Endothelial cell of umbilical vein (primary cell): ENCODE results near the gene DSCAML1. TPM values are rescaled to one million over a fixed set of nuclear protein-coding genes. Genes with fewer than 3 reads are reported as not detected.

Experiments used
- BruUV-seq: library from RNA; stranded (reverse); fragments of 400-500 nt; replicated peaks from 2 replicates; lab custom pipeline; 2021; lab: Mats Ljungman, UMichigan
- CTCF ChIA-PET: fragments of 300-600, 350-600 bp; sonication (Branson Sonifier 250); formaldehyde crosslinking; loops from one replicate; lab custom pipeline; 2021; ENCODE audit warnings: antibody characterized with exemption, inconsistent platforms; lab: Charles Lee
- POLR2A ChIA-PET: fragments of 300-600, 350-600 bp; sonication (Branson Sonifier 250); formaldehyde crosslinking; loops from one replicate; lab custom pipeline; 2021; ENCODE audit warnings: antibody characterized with exemption, inconsistent platforms; lab: Charles Lee
- DNase-seq: peaks from one replicate; pipeline ENCODE4 v3.0.0-alpha.2; 2011; ENCODE audit warnings: low read depth, low spot score
- FAIRE-seq: peaks from 2 replicates; lab custom pipeline; 2011; peaks lifted over from hg19 to GRCh38; lab: Jason Lieb, UNC
- H2AFZ ChIP-seq: 2 replicates; pipeline ENCODE4 v1.6.0; 2012; ENCODE audit warnings: low read depth, low read length, control low read depth, inconsistent platforms
- H3K27ac ChIP-seq: 2 replicates; pipeline ENCODE4 v1.5.1; 2011; ENCODE audit warnings: low read depth, mild to moderate bottlenecking, control low read depth, low read length, moderate library complexity; ENCODE audit not compliant: insufficient read depth
- H3K27me3 ChIP-seq, 2 experiments: 2 replicates each; pipeline versions ENCODE4 v1.6.0 to v1.6.1; 2011; ENCODE audit warnings: low read length in 2 of 2, mixed read lengths in 1 of 2; ENCODE audit not compliant: control insufficient read depth in 2 of 2, insufficient read depth in 2 of 2
- H3K36me3 ChIP-seq, 2 experiments: 2 replicates in 1 of 2; 3 replicates in 1 of 2; pipeline ENCODE4 v1.5.1; 2011; ENCODE audit warnings: low read length in 2 of 2, mild to moderate bottlenecking in 1 of 2, moderate library complexity in 1 of 2; ENCODE audit not compliant: control insufficient read depth in 2 of 2, insufficient read depth in 2 of 2; ENCODE audit errors: extremely low read depth in 1 of 2
- H3K4me1 ChIP-seq: 3 replicates; pipeline ENCODE4 v1.5.1; 2011; ENCODE audit warnings: mild to moderate bottlenecking, low read length; ENCODE audit not compliant: control insufficient read depth, insufficient read depth; ENCODE audit errors: extremely low read depth
- H3K4me2 ChIP-seq: 2 replicates; pipeline ENCODE4 v1.6.1; 2011; ENCODE audit warnings: low read length, control low read depth, mixed read lengths; ENCODE audit not compliant: insufficient read depth
- H3K4me3 ChIP-seq, 3 experiments: fragments of 200-600 bp in 1 of 3; sonication (generic), shearing (Covaris generic) in 1 of 3; replicated peaks in 1 of 3; 2 replicates each; pipeline ENCODE4 v1.5.1; 2011 to 2016; ENCODE audit warnings: control low read depth in 3 of 3, low read length in 3 of 3, mild to moderate bottlenecking in 2 of 3, inconsistent platforms in 1 of 3, low read depth in 1 of 3, moderate library complexity in 1 of 3; ENCODE audit not compliant: insufficient read depth in 1 of 3
- H3K79me2 ChIP-seq: 2 replicates; pipeline ENCODE4 v1.6.0; 2012; ENCODE audit warnings: low read length, inconsistent platforms; ENCODE audit not compliant: control insufficient read depth, insufficient read depth
- H3K9ac ChIP-seq: replicated peaks from 2 replicates; pipeline ENCODE3; 2011; ENCODE audit warnings: low read length, control low read depth; ENCODE audit not compliant: insufficient read depth; ENCODE audit errors: extremely low read depth
- H3K9me1 ChIP-seq: replicated peaks from 3 replicates; pipeline ENCODE4 v1.6.0; 2011; ENCODE audit warnings: mild to moderate bottlenecking, low read length; ENCODE audit not compliant: control insufficient read depth, insufficient read depth; ENCODE audit errors: extremely low read depth
- H3K9me3 ChIP-seq: replicated peaks from 2 replicates; pipeline ENCODE4 v1.5.1; 2012; ENCODE audit warnings: low read length, inconsistent platforms; ENCODE audit not compliant: control insufficient read depth, insufficient read depth
- H4K20me1 ChIP-seq: replicated peaks from 2 replicates; pipeline ENCODE3; 2011; ENCODE audit warnings: mild to moderate bottlenecking, low read length; ENCODE audit not compliant: control insufficient read depth, insufficient read depth; ENCODE audit errors: extremely low read depth
- CTCF ChIP-seq, 2 donors: IDR thresholded peaks; 1 replicate in 1 of 2; 2 replicates in 1 of 2; pipeline ENCODE4 v1.5.1; 2011; ENCODE audit warnings: low read length in 2 of 2, mild to moderate bottlenecking in 2 of 2, moderate library complexity in 2 of 2, control low read depth in 1 of 2, inconsistent platforms in 1 of 2, low read depth in 1 of 2; ENCODE audit not compliant: insufficient read depth in 1 of 2; ENCODE audit errors: extremely low read depth in 1 of 2
- EZH2 ChIP-seq: IDR thresholded peaks from 2 replicates; pipeline ENCODE4 v1.6.1; 2012; ENCODE audit warnings: borderline replicate concordance, low read depth, mild to moderate bottlenecking, moderate library complexity, low read length, inconsistent platforms; ENCODE audit not compliant: severe bottlenecking
- FOS ChIP-seq: IDR thresholded peaks from 2 replicates; pipeline ENCODE4 v1.6.1; 2011; ENCODE audit warnings: mild to moderate bottlenecking, low read length, moderate library complexity, borderline replicate concordance; ENCODE audit not compliant: insufficient read depth
- GATA2 ChIP-seq: IDR thresholded peaks from 2 replicates; pipeline ENCODE4 v1.7.0; 2011; ENCODE audit warnings: low read depth, mild to moderate bottlenecking, moderate library complexity, mixed read lengths, low read length; ENCODE audit not compliant: insufficient read length, insufficient read depth
- JUN ChIP-seq: IDR thresholded peaks from 2 replicates; pipeline ENCODE4 v1.6.1; 2011; ENCODE audit warnings: borderline replicate concordance, low read depth; ENCODE audit not compliant: insufficient read length, insufficient read depth
- MYC ChIP-seq: IDR thresholded peaks from one replicate; pipeline ENCODE4 v1.6.1; 2011; ENCODE audit warnings: mild to moderate bottlenecking, low read depth, low read length
- POLR2A ChIP-seq: IDR thresholded peaks from 2 replicates; pipeline ENCODE4 v1.6.1; 2012; ENCODE audit warnings: low read depth, mild to moderate bottlenecking, control low read depth, low read length
- POLR2AphosphoS5 ChIP-seq: IDR thresholded peaks from 2 replicates; pipeline ENCODE4 v1.6.1; 2012; ENCODE audit warnings: low read depth, mild to moderate bottlenecking, control low read depth, low read length, moderate library complexity; ENCODE audit not compliant: insufficient read depth
- dilution Hi-C: fragments of 300-500 bp; cut with MboI; formaldehyde crosslinking; loops from one replicate; pipeline ENCODE4 v1.15.0; 2019; ENCODE audit warnings: low sequenced_read_pairs; ENCODE audit not compliant: extremely low pct_ligation_motif_present
- intact Hi-C: fragments of 100-400 bp; cut with micrococcal nuclease; formaldehyde crosslinking; loops from one replicate; pipeline ENCODE4 v1.10.0; 2022
- polyA plus RNA-seq, 4 experiments: library from polyadenylated mRNA; depleted of rRNA in 3 of 4; stranded (reverse) in 3 of 4; unstranded in 1 of 4; fragments of >200 nt; gene quantifications; 2 replicates each; pipeline versions ENCODE4 v1.2.1 to v1.2.3, GENCODE V29; 2011 to 2012; ENCODE audit warnings: missing spikeins in 1 of 4
- total RNA-seq: library from RNA; stranded (reverse); gene quantifications from 2 replicates; pipeline ENCODE4 v1.2.3, GENCODE V29; 2021
- TF ChIP-seq, protein P1 (sequence below): IDR thresholded peaks from 2 replicates; pipeline ENCODE4 v1.6.1; 2011; ENCODE audit not compliant: insufficient read depth, insufficient read length

Gene DSCAML1
- total and polyA plus RNA-seq, 2 donors (not counting 3 experiments of a cell fraction or from before 2014, with no cell fraction given): not detected

DNA sequence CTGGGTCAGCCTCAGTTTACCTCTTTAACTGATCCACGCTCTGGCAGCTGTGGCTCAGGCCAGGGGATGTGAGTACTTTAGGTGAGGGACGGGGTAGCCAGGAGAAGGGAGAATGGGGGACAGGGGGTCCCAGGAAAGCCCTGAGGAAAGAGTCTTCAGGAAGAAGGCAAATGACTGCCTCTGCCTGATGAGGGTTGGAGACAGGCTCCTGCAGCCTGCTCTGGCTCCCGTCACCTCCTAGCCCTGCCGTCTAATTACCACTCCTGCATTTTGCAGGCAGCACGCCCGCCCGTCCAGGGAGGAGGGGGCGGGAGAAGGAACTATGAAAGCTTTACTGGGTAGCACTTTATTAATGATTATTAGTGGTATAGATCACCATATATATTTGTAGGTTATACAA is 352.8 kb downstream of the DSCAML1 start:
- Histone ChIP-seq H3K4me1 (no peaks in the 10 kb centered on the region), H3K4me3 (no peak overlapping the region), H3K9ac (no peak overlapping the region), H3K4me2 (no peak overlapping the region), H3K9me1 (no peaks in the 10 kb centered on the region), H2AFZ (no peak overlapping the region), H3K36me3 (no peaks in the 10 kb centered on the region), H3K27ac (no peak overlapping the region), H4K20me1 (no peaks in the 10 kb centered on the region), H3K79me2 (no peaks in the 10 kb centered on the region), H3K27me3 (peaks cover 0 to 4% of the 10 kb centered on the region in 2 experiments), H3K9me3 (no peaks in the 10 kb centered on the region)
- no peak for FAIRE-seq
- POLR2A ChIA-PET: no interaction called here
- intact Hi-C loops: no loop called here
- TF ChIP-seq POLR2AphosphoS5 (no peak), CTCF (IDR thresholded peaks at IDR 0.05; ENCODE audit: extremely low read depth in 1 of 2, insufficient read depth in 1 of 2, low read depth in 1 of 2, low read length in 2 of 2) (no peak), EZH2 (no peak), MYC (no peak), POLR2A (no peak), FOS (no peak), JUN (no peak), GATA2 (no peak)
- TF ChIP-seq, protein P1, sequence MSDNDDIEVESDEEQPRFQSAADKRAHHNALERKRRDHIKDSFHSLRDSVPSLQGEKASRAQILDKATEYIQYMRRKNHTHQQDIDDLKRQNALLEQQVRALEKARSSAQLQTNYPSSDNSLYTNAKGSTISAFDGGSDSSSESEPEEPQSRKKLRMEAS: no peak
- no peak for DNase-seq
- CTCF ChIA-PET: interaction anchor here (0.9 to 3.0 kb wide), 10 partner anchors 11 to 503 kb away, joined by 3 to 29 read pairs (median 4); no protein-coding TSS in a partner anchor
- dilution Hi-C loops: no loop called here
- BruUV-seq: no TSS peak
